GM21423 (cell line): ENCODE results near the gene ARHGEF18.
"Not testable (repeated sequence)": the region's sequence is repeated elsewhere in the genome, so short reads cannot be mapped to it uniquely, and the experiment has no call there.

ENCODE experiments used
- ATAC-seq: cut with Tn5 transposase; IDR thresholded peaks from one replicate; pipeline ENCODE4 v1.9.1; 2021; ENCODE audit warnings: mild to moderate bottlenecking, moderate library complexity; ENCODE audit not compliant: unreplicated experiment

The ARHGEF18 gene

DNA sequence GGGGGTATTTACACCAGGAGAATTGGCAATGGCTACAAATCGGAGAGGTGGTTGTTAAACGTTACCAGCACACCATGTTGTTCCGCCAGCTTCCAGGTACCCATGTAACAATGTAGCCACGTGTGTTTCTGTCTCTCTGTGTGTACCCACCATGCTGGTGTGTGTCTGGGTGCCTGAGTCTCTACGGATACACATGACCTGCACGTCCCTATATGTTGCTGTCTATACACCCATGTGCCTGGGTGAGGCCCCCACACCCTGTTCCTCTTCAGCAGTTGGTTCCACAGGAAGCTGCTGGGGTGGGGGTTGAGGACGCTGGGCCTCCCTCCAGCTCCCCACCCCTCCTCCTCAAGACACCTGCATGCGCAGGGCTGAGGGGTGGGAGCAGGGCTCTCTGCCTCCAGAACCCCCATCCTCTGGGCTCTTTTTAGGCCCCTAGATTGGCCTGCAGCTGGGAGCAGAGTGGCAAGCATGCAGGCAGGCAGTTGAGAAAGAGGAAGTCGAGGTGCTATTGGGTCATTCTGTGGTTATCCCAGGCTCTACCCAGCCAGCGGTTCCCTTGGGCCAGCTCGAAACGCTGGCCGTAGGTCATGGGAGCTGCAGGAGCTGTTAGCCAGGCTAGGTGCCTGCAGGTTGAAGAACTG, at the start of gene ARHGEF18:
Gene ARHGEF18 (plus strand): TSS at position 351 of the 644 bp plus-strand sequence. CDS start 13,954 bp downstream, outside the sequence.
- no peak for ATAC-seq

DNA sequence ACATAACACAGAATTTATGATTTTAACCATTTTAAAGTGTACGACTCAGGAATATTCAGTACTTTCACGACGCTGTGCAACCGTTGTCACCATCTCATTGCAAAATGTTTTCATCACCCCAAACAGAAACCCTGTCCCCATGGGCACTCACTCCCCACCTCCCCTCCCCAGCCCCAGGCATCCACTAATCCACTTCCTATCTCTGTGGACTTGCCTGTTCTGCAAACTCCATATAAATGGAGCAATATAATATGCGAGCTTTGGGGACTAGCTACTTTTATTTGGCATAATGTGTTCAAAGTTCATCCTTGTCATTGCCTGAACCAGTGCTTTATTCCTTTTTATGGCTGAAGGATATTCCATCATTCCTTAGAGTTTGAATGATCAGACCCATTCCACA, 47.2 kb upstream of the ARHGEF18 start:
- ATAC-seq: no peak

DNA sequence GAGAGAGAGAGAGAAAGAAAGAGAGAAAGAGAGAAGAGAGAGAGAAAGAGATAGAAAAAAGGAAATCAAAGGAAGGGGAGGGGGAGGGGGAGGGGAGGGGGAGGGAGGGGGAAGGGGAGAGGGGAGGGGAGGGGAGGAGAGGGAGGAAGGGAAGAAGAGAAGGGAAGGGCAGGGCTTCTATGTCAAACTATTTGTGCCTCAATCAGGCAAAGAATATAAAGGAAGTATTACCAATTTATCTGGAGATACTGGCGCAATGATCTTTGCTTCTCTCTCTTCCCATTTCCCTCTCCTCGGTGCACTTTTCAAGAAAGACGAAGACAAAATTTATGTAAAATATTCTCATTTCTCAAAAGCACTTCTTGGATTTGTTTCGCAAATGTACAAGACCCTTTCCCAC, 45.3 kb upstream of the ARHGEF18 start:
- ATAC-seq: no peak

DNA sequence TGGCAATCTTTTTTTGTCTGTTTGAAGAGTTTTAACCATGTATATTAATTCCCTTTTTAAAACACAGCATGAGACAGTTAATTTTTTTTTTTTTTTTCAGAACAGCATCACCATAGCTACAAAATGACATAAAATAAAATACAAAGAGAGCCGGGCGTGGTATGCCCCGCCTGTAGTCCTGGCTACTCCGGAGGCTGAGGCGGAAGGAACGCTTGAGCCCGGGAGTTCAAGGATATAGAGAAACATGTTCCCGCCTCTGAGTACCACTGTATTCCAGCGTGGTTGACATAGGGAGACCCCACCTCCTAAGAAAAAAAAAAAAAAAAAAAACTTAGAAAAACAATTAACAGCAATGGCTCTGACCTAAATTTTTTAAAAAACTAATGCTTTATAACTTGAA, 44.5 kb upstream of the ARHGEF18 start:
- no peak for ATAC-seq

DNA sequence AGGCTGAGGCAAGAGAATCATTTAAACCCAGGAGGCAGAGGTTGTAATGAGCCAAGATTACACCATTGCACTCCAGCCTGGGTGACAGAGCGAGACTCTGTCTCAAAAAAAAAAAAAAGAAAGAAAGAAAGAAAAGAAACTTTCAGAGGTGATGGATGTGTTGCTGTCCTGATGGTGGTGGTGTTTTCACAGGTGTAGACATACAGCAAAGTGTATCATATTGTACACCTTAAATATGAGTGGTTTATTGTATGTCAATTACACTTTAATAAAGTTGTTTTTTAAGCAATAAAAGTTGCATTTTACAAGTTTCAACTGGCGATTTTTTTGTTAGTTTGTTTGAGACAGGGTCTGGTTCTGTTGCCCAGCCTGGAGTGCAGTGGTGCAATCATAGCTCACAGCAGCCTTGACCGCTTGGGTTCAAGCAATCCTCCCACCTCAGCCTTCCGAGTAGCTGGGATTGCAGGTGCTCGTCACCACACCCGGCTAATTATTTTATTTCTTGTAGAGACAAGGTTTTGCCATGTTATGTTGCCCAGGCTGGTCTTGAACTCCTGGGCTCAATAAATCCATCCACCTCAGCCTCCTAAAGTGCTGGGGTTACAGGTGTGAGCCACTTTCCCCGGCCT, 41.0 kb upstream of the ARHGEF18 start:
- ATAC-seq: no peak

DNA sequence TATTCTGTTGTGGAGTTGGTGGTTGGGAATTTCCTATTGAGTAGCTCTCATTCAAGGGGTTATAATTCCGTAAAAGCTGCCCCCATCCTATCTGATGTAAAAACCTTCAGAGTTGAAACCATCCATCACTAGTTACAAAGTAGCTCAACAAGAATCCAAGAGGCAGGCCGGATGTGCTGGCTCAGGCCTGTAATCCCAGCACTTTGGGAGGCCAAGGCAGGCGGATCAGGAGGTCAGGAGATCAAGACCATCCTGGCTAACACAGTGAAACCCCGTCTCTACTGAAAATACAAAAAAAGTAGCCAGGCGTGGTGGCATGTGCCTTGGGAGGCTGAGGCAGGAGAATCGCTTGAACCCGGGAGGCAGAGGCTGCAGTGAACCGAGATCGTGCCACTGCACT, 40.4 kb upstream of the ARHGEF18 start:
- not testable (repeated sequence) for ATAC-seq

DNA sequence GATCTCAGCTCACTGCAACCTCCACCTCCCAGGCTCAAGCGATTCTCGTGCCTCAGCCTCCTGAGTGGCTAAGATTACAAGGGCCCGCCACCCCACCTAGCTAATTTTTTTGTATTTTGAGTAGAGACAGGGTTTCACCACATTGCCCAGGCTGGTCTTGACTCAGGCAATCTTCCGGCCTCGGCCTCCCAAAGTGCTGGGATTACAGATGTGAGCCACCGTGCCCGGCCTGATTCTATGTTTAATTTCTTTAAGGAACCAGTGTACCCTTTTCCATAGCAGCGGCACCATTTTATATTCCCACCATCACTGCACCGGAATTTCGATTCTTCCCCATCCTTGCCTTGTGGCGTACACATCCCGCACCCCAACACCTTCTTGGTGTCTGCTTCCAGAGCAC, 36.8 kb upstream of the ARHGEF18 start:
- ATAC-seq: no peak

DNA sequence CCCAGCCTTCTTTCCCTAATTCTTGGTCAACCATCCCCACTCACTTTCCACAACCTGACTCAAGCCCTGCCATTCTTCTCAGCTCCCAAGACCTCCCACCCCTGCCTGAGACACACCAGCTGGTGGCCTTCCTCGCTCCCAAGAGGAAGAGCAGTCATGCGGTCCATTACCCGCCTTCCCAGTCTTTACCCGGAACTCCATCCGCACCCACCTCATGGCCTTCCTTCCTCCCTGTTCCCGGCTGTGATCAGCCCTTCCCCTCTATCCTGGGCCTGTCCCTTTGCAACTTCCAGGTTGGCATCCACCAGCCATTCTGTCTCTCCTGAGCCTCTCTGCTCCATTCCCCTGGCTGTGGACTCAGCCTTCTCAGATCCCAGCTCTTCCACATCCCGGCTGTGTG, 35.9 kb upstream of the ARHGEF18 start:
- ATAC-seq: no peak

DNA sequence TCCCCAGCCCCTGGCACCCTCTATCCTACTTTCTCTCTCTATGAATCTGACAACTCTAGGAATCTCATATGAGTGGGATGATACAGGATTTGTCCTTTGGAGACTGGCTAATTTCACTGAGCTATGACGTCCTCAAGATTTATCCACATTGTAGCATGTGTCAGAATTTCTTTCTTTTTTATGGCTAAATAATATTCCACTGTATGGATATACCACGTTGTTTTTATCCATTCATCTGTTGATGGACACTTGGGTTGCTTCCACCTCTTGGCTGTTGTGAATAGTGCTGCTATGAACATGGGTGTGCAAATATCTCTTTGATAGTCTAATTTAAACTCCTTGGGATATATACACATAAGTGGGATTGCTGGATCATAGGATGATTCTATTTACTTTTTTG, 30.6 kb upstream of the ARHGEF18 start:
- no peak for ATAC-seq

DNA sequence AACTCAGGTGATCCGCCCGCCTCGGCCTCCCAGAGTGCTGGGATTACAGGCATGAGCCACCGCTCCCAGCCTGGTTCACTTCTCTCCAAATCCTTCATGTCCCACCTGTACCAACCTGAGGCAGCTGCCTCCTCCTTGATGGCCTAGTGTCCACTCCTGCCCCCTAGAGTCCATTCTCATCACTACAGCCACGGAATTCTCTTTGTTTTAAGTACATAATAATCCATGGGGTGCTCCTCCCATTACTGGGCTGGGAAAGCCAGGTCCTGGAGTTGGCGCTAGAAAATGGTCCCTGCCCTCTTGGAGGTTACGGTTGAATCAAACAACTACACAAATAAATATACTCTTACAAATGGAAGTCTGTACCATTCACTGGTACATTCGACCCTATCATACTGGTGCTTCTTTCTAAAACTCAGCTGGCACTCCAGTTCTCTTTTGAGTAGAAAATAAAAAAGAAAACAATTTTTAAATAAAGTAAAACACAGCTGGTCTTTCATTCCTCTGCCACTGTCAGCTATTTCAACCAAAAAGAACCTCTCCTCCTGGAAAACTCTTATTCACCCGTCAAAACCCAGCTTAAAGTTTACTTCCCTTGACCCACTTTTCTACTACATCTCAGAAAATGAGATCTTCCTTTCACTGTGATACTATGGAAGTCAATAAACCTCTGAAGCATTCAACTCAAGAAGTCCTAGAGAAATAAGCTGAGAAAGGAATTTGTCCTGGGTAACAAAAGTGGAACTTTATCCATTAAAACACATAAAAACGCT, 22.4 kb upstream of the ARHGEF18 start:
- ATAC-seq: no peak

DNA sequence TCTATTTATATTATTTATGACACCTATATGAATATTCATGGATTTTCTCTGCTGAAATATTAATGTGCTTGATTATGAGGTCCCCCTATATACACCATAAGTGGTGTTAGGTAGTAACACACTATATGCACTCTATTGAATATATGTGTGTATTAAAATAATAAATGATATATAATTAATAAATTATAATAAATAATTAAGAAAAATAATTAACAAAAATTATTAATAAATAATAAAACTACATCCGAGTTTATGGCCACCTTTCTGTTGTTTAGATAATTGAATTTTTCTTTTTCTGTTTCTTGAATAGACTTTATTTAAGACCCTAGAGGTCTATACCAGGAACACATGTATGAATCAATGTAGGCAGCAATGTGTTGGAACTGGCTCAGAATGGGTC, 20.9 kb upstream of the ARHGEF18 start:
- ATAC-seq: no peak

DNA sequence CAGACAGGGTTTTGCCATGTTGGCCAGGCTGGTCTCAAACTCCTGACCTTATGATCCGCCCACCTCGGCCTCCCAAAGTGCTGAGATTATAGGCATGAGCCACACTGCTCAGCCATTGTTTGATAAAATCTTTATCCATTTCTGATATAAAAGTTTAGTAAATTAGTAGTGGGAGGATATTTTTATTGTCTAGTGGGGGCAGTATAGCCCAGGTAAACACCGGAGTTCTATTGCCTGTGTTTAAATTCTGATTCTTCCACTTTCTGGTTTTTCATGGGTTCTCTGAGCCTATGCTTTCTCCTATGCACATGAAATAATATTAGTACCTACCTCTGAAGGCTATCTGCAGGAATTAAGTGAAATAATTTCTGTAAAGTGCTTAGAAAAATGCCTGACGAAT, 20.1 kb upstream of the ARHGEF18 start:
- ATAC-seq: no peak

DNA sequence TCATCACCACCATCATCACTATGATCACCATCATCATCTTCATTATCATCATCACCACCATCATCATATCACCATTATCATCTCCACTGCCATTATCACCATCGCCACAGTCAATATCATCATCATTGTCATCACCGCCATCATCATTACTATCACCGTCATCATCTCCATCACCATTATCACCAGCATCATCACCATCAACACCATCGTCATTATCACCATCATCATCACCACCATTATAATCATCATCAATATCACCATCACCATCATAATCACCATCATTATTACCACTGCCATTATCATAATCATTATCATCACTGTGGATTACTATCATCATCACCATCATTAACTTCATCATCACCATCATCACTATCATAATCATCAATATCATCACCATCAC, 17.3 kb upstream of the ARHGEF18 start:
- ATAC-seq: no peak

DNA sequence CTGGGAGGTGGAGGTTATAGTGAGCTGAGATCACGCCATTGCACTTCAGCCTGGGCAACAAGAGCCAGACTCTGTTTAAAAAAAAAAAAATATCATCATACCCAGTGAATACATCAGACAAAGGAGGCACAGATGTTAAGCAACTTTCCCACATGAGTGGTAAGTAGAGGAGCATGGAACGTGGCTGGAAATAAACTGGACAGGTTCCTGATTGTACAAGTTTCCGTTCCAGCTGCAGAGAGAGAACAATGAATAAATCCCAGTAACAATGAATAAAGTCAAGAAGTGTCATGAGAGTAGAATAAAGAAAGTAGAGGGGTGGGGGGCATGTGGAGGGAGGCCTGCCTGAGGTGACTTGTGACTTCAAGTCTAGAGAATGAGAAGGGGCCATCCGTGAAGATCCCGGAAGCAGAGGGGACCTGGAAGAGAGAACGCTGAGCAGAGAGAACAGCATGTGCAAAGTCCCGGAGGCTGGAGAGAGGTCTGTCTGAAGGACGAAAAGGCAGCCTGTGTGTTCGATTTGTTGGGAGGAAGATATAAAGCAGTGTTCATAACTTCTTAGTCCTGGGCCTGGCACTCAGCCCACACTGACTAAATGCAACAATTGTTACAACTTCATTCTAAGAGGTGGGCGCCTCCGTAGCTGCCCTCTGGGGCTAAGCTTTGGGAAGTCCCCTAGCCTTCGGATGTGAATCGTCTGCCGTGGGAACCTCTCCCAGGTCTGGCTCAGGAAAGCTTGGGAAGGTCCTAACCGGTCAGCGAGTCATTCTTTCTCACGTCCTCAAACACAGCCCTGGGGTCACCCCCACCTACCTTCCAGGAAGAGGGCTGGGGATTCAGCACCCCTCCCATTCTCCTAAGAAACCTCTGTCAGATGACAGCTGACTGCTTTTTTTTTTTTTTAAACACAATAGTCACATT, 15.3 kb upstream of the ARHGEF18 start:
- no peak for ATAC-seq

DNA sequence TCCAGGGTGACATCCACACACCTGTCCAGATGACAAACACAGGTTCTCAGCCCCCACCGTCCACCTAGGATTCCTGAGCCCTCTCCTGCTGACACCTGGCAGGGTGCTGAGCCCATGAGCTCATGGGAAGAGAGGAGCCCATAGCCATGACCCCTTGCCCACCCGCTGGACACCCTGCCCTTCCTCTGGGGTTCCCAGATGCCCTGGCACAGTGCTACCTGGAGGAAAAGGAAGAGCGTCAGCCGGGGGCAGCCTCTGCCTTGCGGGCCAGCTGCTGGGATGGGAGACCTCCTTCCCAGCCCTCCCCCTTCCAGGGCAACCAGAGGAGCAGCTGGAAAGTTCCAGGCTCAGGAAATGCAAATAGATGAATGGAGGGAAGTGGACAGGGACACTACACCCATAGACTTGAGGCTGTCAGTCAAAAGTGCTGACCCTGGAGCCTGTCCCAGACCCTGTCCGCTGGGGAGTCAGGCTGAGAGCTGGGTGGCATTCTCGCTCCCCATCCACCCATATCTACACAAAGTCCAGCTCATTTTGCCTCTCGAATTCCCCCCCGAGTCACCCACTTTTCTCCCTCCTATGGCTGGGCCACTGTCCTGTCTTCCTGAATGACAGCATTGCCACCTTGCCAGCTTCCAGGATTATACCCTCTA, 12.3 kb upstream of the ARHGEF18 start:
- no peak for ATAC-seq

DNA sequence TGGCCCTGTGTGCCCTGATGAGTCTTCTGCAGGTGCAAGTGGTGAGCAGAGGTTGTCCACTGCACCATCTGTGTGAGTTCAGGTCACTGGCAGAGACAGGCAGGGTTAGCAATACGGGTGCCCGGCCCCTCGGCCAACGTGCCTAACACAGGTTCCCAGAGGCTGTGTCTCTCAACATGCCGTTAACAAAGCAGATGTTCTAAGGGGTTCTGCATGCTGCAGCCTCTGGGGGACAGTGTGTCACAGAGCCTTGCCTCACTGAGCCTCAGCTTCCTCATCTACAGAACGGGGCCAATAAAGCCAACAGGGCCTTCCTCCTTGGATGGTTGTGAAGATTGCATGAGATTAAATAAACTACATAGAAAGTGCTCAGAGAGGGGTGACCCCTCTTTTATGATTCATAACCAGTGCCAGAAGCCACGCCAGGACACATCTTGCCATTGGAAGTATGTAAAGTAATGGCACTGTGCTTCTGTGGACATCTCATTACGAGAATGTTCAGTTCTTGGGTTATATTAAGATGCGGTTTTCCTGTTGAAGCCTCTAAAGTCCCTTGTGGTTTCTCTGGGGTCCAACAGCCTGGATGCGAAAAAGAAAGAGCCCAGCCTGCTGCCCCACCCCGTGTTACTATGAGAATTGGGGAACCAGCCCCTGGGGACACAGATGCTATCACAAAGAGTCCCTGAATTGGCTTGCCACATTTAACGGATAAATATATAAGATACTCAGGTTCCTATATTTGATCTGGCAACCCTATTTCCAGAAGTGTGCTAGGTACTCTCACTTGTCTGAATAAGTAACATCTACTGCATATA, 11.2 kb upstream of the ARHGEF18 start:
- peak; percentile 69 for ATAC-seq

DNA sequence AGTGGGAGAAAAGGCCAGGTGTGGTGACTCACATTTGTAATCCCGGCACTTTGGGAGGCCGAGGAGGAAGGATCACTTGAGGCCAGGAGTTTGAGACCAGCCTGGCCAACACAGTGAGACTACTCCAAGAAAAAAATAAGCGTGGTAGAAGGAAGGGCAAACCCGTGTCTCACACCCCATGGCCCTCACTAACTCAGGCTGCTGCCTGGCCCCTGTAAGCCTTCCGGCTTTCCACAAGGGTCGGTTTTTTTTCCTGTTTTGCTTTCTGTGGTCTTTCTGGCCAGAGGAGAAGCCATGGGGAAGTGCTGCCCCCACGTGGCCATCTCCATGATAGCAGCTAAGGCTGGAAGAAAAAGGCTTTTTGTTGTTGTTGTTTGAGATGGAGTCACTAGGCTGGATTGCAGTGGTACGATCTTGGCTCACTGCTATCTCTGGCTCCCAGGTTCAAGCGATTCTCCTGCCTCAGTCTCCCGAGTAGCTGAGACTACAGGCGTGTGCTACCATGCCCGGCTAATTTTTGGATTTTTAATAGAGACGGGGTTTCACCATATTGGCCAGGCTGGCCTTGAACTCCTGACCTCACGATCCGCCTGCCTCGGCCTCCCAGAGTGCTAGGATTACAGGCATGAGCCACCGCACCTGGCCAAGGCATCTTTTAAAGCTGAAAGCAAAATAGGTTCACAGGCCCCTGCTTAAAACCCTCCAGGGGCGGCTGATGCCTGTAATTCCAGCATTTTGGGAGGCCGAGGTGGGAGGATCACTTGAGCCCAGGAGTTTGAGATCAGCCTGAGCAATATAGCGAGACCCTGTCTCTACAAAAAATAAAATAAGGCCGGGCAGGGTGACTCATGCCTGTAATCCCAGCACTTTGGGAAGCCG, 7.5 kb upstream of the ARHGEF18 start:
- no peak for ATAC-seq

DNA sequence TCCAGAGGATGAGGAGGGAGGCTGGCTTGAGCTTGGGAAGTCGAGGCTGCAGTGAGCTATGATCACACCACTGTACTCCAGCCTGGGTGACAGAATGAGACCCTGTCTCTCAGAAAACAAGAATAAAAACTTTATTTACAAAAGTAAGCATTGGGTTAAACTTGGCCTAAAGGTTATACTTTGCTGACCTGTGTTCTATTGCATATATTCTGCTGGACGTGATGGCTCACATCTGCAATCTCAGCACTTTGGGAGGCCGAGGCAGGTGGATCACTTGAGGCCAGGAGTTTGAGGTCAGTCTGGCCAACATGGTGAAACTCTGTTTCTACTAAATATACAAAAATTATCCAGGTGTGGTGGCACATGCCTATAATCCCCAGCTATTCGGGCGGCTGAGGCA, 6.6 kb upstream of the ARHGEF18 start:
- ATAC-seq: no peak

DNA sequence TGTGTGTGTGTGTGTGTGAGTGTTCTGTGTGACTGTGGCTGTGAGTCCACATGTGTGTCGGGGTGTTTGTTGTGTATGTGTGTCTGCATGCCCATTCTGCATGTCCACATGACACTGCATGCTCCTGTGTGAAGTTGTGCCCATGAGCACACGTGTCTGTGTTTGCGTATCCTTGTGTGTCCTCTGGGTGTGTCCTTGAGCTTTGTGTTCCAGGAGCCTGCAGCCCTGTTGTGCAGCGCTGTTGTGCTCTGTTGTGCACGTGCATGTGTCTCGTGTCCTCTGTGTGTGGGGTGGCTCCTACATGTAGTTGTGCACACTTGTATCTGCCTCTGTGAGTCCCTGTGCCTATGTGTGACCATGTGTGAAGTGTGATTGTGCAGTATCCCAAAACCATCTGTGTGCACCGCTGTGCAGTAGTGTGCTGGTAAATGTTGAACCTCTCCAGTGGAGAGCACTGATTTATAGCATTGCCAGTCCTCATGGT, 2.2 kb upstream of the ARHGEF18 start:
- ATAC-seq: no peak
